GM20000 (cell line): Measurements from ENCODE around the gene ARHGAP20.

Experiments
- DNase-seq: peaks from one replicate; pipeline ENCODE4 v3.0.0; 2012; ENCODE audit warnings: low spot score
- TF ChIP-seq, protein P1 (sequence below): IDR thresholded peaks from 2 replicates; pipeline ENCODE4 v1.5.1; 2012; ENCODE audit warnings: mild to moderate bottlenecking, control low read depth; ENCODE audit errors: extremely low read depth, missing control alignments

The ARHGAP20 gene

GRCh38 chr11:110711776-110712658 is at the start of gene ARHGAP20:
Gene ARHGAP20, minus strand, starts transcription at chr11:110712437. Its CDS starts 206 bp downstream, at chr11:110712231.
- peak; percentile 86 for DNase-seq
- TF ChIP-seq, protein P1, sequence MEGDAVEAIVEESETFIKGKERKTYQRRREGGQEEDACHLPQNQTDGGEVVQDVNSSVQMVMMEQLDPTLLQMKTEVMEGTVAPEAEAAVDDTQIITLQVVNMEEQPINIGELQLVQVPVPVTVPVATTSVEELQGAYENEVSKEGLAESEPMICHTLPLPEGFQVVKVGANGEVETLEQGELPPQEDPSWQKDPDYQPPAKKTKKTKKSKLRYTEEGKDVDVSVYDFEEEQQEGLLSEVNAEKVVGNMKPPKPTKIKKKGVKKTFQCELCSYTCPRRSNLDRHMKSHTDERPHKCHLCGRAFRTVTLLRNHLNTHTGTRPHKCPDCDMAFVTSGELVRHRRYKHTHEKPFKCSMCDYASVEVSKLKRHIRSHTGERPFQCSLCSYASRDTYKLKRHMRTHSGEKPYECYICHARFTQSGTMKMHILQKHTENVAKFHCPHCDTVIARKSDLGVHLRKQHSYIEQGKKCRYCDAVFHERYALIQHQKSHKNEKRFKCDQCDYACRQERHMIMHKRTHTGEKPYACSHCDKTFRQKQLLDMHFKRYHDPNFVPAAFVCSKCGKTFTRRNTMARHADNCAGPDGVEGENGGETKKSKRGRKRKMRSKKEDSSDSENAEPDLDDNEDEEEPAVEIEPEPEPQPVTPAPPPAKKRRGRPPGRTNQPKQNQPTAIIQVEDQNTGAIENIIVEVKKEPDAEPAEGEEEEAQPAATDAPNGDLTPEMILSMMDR = no peak

- no peak for DNase-seq
- TF ChIP-seq, protein P1 = no peak
Measured at GRCh38 chr11:110761991-110762390, 49.8 kb upstream of the ARHGAP20 start.

DNA sequence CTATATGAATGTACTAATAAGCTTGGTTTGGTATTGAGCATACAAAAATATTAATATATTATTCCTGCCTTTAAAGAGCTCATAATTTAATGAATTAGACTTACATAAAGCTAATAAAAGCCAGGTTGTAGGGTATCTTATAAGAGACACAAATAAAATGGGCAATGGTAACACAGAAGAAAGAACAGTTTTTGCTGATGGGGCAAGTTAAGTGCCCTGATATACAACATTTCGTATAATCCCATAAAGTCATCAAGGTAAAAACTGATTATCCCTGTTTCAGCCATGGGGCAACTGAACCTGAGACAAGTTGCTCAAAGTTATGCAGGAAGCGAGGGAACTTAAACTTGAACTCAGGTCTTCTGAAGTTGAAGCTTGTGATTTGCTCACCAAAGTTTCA is 48.9 kb upstream of the ARHGAP20 start:
- TF ChIP-seq, protein P1 = no peak
- DNase-seq = no peak

DNA sequence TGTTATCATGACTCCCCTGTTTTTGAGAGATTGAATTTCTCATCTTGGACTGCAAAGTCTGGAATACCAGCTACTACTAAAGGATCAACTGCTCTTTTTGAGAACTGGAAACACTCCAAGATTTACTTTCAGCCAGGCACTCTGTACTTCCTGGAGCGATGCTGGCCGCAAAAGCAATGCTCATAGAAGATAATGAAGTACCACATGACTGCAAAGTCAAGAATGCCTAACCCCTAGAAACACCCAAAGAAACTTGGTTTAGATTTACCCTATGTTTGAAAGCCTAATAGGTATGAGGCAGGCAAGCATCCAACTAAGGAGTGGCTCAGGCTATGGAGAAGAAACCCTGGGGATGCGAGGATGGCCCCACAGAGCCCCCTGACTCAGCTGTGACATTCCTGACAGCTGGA is 47.7 kb upstream of the ARHGAP20 start:
- no peak for DNase-seq
- TF ChIP-seq, protein P1 = no peak

GRCh38 chr11:110757962-110758755 is 45.9 kb upstream of the ARHGAP20 start:
- TF ChIP-seq, protein P1 = no peak
- DNase-seq = no peak

- TF ChIP-seq, protein P1 = no peak
- DNase-seq = no peak
Measured at GRCh38 chr11:110757066-110757465, 44.8 kb upstream of the ARHGAP20 start.

DNA sequence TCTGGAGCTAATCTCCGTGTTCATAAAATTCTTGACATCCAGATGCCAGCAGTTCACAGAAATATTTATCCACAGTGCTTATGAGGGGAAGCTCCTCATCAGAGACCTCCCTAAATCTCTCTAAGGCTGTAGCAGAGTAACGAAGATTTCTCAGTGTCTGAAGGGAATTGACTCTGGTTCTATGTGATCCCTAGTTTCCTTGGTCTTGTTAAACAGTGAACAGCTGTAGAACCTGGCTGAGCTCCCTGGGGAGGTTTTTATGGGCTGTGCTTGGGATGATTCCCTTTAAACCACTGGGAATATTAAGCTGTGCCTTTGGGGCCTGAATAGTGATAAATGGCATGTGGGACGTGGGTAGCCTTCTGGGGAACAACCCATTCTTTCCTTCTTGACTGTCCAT is 43.7 kb upstream of the ARHGAP20 start:
- DNase-seq = no peak
- TF ChIP-seq, protein P1 = no peak
